Sigmoid colon (tissue), 7 donors: ENCODE results near the gene ACSL6. TPM values are rescaled to one million over a fixed set of nuclear protein-coding genes. Genes with fewer than 3 reads are reported as not detected.

ENCODE experiments used
- DNase-seq: peaks from one replicate; pipeline ENCODE4 v3.0.0-alpha.2; 2019
- H3K27ac ChIP-seq, 4 donors: fragments of 200-600 bp; sonication (generic); one replicate each; pipeline ENCODE4 v1.5.1; 2016 to 2019; ENCODE audit warnings: mild to moderate bottlenecking in 1 of 4
- H3K27me3 ChIP-seq, 3 donors: fragments of 200-600 bp; sonication (generic); one replicate each; pipeline ENCODE4 v1.5.1; 2019; ENCODE audit warnings: mild to moderate bottlenecking in 1 of 3
- H3K36me3 ChIP-seq, 4 donors: fragments of 200-600 bp; sonication (generic); one replicate each; pipeline ENCODE4 v1.5.1; 2016 to 2019
- H3K4me1 ChIP-seq, 4 donors: fragments of 200-600 bp; sonication (generic); one replicate each; pipeline ENCODE4 v1.5.1; 2017 to 2019
- H3K4me3 ChIP-seq, 4 donors: fragments of 200-600 bp; sonication (generic); one replicate each; pipeline ENCODE4 v1.5.1; 2017 to 2019; ENCODE audit warnings: mild to moderate bottlenecking in 2 of 4, moderate library complexity in 1 of 4
- H3K9me3 ChIP-seq, 4 donors: fragments of 200-600 bp in 3 of 4; sonication (generic) in 3 of 4; one replicate each; pipeline versions ENCODE4 v1.5.1 to v1.6.1; 2013 to 2019
- EP300 ChIP-seq, 4 donors: sonication (generic); formaldehyde crosslinking; IDR thresholded peaks; one replicate each; pipeline ENCODE4 v1.6.1; 2017; ENCODE audit warnings: antibody characterized with exemption in 4 of 4
- POLR2A ChIP-seq, 2 donors: fragments of 450-650 bp; IDR thresholded peaks; one replicate each; pipeline ENCODE4 v1.6.1; 2016; ENCODE audit warnings: antibody characterized with exemption in 2 of 2, mild to moderate bottlenecking in 2 of 2, moderate library complexity in 2 of 2
- POLR2AphosphoS5 ChIP-seq, 4 donors: sonication (generic); formaldehyde crosslinking; IDR thresholded peaks; one replicate each; pipeline ENCODE4 v1.6.1; 2017; ENCODE audit warnings: antibody characterized with exemption in 4 of 4
- WGBS, 2 donors: extraction: QIAGEN DNeasy Blood & Tissue Kit; methylation state at CpG; one replicate each; pipeline ENCODE4 v1.1.7; 2013; 5-methylcytosine and 5-hydroxymethylcytosine counted together
- intact Hi-C: fragments of 100-400 bp; cut with DNase I; formaldehyde crosslinking; loops from one replicate; pipeline ENCODE4 v1.15.1; 2023
- polyA plus RNA-seq, 3 donors: library from polyadenylated mRNA; stranded (reverse); fragments of 200-250 nt; gene quantifications; one replicate each; pipeline ENCODE4 v1.2.3, GENCODE V29; 2013
- total RNA-seq, 4 donors: library from RNA; depleted of rRNA; stranded (reverse); fragments of >200 nt; gene quantifications; one replicate each; pipeline ENCODE4 v1.1.0, GENCODE V29; 2016
- TF ChIP-seq, protein P1 (sequence below), 4 experiments: fragments of 450-650 bp in 3 of 4; fragments of 200-600 bp in 1 of 4; IDR thresholded peaks; one replicate each; pipeline ENCODE4 v1.5.1; 2016 to 2019; ENCODE audit warnings: antibody characterized with exemption in 4 of 4, mild to moderate bottlenecking in 3 of 4, moderate library complexity in 2 of 4
- donor health status: healthy with polysubstance abuse.
- donor health status: Bipolar disorder and iron deficiency.
- donor health status: healthy.

Gene ACSL6
- total and polyA plus RNA-seq, 7 donors, result 0.16 to 5.5 (median 1.8) TPM; not detected in 2

DNA sequence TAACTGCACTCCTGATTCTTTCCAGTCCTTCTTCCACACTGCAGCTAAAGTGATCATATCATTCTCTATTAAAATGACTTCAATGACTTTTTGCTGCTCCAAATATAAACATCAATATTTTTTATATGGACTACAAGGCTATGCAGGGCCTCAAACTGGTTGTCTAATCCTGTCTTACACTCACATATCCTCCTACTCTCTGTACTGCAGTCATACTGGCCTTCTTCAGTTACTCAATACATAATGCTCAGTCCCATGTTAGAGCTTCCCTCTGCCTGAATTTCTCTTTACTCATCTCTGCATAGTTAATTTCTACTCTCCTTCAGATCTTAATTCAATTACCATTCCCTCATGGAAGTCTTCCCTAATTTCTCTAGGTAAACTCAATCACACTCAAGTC, 69.4 kb downstream of the ACSL6 start:
- Histone ChIP-seq H3K4me1 (no peaks in the 10 kb centered on the region), H3K36me3 (no peaks in the 10 kb centered on the region)
- intact Hi-C loops, result no loop called here

DNA sequence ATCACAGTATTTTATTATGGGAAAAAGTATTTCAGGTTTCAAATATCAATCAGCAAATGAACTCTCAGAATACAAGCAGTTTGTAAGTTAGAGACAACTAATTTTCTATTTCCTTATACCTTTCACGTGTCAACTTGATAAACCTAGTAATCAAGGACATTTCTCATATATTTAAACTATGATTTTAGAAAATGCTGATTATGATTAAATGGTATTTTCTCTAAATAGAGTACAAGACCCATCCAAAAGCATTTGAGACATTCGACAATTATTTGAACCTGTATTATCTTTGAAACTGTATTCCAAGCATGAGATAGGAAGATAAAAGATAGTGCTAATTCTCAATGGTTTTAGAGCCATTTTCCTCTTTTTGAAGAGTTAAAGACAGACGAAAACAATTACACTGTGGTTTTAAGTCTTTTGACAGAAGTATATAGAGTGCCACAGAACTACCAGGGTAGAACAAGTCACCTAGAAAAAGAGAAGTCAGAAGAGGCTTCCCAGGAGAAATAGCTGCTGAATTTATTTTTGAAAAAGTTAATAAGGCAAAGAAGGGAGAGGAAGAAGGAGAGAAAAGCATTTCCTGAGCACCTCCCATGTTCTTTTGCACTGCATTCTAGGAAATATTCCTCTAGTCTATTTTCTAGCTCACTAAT, 71.6 kb downstream of the ACSL6 start:
- WGBS, 2 donors, result 48 to 72% methylated on average over 3 of the region's 3 CpGs
- TF ChIP-seq, protein P1, sequence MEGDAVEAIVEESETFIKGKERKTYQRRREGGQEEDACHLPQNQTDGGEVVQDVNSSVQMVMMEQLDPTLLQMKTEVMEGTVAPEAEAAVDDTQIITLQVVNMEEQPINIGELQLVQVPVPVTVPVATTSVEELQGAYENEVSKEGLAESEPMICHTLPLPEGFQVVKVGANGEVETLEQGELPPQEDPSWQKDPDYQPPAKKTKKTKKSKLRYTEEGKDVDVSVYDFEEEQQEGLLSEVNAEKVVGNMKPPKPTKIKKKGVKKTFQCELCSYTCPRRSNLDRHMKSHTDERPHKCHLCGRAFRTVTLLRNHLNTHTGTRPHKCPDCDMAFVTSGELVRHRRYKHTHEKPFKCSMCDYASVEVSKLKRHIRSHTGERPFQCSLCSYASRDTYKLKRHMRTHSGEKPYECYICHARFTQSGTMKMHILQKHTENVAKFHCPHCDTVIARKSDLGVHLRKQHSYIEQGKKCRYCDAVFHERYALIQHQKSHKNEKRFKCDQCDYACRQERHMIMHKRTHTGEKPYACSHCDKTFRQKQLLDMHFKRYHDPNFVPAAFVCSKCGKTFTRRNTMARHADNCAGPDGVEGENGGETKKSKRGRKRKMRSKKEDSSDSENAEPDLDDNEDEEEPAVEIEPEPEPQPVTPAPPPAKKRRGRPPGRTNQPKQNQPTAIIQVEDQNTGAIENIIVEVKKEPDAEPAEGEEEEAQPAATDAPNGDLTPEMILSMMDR (IDR thresholded peaks at IDR 0.05), result no peak
- TF ChIP-seq POLR2A (IDR thresholded peaks at IDR 0.05), result no peak
- no peak for TF ChIP-seq EP300 (IDR thresholded peaks at IDR 0.05)
- no peak for TF ChIP-seq POLR2AphosphoS5 (IDR thresholded peaks at IDR 0.05)
- Histone ChIP-seq H3K4me3 (no peak overlapping the region), H3K4me1 (no peaks in the 10 kb centered on the region), H3K36me3 (no peaks in the 10 kb centered on the region), H3K27ac (no peak overlapping the region), H3K27me3 (no peaks in the 10 kb centered on the region), H3K9me3 (no peaks in the 10 kb centered on the region)
- no peak for DNase-seq
- intact Hi-C loops, result no loop called here

More for the DNA sequence above, 69.4 kb downstream of the ACSL6 start:
- H3K4me3 ChIP-seq, result no peak overlapping the region
- DNase-seq, result no peak
- no peaks in the 10 kb centered on the region for H3K9me3 ChIP-seq
- no peak overlapping the region for H3K27ac ChIP-seq
- TF ChIP-seq, protein P1 (IDR thresholded peaks at IDR 0.05), result no peak
- TF ChIP-seq POLR2AphosphoS5 (IDR thresholded peaks at IDR 0.05), result no peak
- no peak for TF ChIP-seq POLR2A (IDR thresholded peaks at IDR 0.05)
- TF ChIP-seq EP300 (IDR thresholded peaks at IDR 0.05), result no peak
- H3K27me3 ChIP-seq, result no peaks in the 10 kb centered on the region

DNA sequence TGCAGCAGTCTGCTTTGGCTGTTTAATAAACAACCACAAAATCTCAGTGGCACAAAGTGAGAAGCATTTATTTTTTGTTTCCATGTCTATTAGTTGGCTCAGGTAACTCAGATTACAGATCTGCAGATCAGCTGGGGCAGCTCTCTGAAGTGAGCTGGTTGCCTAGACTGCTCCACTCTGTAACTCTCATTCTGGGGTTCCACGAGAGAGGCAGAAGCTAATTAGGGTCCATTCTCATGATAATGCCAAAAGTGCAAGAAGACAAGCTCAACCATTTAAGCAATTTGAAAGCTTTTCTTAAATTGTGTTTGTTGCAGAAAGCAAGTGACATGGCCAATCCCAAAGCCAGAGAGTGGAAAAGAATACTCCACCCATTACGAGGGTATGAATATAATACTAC, 79.2 kb downstream of the ACSL6 start:
- Histone ChIP-seq H3K27me3 (no peaks in the 10 kb centered on the region), H3K9me3 (peaks cover 0 to 13% (median 6%) of the 10 kb centered on the region in 4 donors), H3K27ac (no peak overlapping the region), H3K4me3 (no peak overlapping the region), H3K36me3 (no peaks in the 10 kb centered on the region), H3K4me1 (no peaks in the 10 kb centered on the region)
- TF ChIP-seq POLR2AphosphoS5 (IDR thresholded peaks at IDR 0.05), result no peak
- TF ChIP-seq, protein P1 (IDR thresholded peaks at IDR 0.05), result no peak
- WGBS, 2 donors, result 76 to 80% methylated on average over 2 of the region's 2 CpGs
- no peak for DNase-seq
- intact Hi-C loops, result no loop called here

DNA sequence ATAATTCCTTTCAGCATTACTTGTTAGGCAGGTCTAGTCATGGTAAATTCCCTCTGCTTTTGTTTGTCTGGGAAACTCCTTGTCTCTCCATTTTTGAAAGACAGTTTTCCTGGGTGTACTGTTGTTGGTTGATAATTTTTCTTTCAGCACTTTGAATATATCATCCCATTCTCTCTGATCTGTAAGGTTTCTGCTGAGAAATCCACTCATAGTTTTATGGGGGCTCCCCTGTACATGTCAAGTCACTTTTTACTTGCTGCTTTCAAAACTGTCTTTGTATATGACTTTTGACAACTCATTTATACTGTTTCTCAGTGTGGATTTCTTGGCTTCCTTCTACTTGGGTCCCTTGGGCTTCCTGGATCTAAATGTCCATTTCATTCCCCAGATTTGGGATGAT, 82.5 kb downstream of the ACSL6 start:
- TF ChIP-seq EP300 (IDR thresholded peaks at IDR 0.05) (no peak), POLR2AphosphoS5 (IDR thresholded peaks at IDR 0.05) (no peak), POLR2A (IDR thresholded peaks at IDR 0.05) (no peak)
- TF ChIP-seq, protein P1 (IDR thresholded peaks at IDR 0.05), result no peak
- Histone ChIP-seq H3K4me1 (no peaks in the 10 kb centered on the region), H3K4me3 (no peak overlapping the region), H3K36me3 (no peaks in the 10 kb centered on the region), H3K27ac (no peak overlapping the region), H3K9me3 (peaks cover 0 to 13% (median 6%) of the 10 kb centered on the region in 4 donors), H3K27me3 (no peaks in the 10 kb centered on the region)
- intact Hi-C loops, result no loop called here
- no peak for DNase-seq

DNA sequence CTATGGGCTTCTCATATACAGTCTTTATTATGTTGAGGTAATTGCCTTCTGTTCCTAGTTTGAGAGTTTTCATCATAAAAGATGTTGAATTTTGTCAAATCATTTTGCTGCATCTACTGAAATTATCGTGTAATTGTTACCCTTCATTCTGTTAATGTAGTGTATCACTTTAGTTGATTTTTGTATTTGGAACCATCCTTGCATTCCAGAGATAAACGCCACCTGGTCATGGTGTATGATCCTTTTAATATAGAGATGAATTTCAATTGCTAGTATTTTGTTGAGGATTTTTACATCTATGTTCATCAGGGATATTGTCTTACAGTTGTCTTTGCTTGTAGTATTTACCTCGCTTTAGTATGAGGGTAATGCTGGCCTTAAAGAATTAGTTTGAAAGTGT, 85.3 kb downstream of the ACSL6 start:
- Histone ChIP-seq H3K4me3 (no peak overlapping the region), H3K4me1 (no peaks in the 10 kb centered on the region), H3K27ac (no peak overlapping the region), H3K9me3 (peaks cover 0 to 12% (median 6%) of the 10 kb centered on the region in 4 donors), H3K27me3 (no peaks in the 10 kb centered on the region), H3K36me3 (no peaks in the 10 kb centered on the region)
- WGBS, 2 donors, result 79 to 94% methylated on average over 3 of the region's 3 CpGs
- intact Hi-C loops, result no loop called here
- DNase-seq, result no peak
- TF ChIP-seq POLR2A (IDR thresholded peaks at IDR 0.05) (no peak), POLR2AphosphoS5 (IDR thresholded peaks at IDR 0.05) (no peak), EP300 (IDR thresholded peaks at IDR 0.05) (no peak)
- TF ChIP-seq, protein P1 (IDR thresholded peaks at IDR 0.05), result no peak
